ENCODE results near the gene NAA20. TPM values are rescaled to one million over a fixed set of nuclear protein-coding genes. Genes with fewer than 3 reads are reported as not detected.

The NAA20 gene
- total RNA-seq, 2 donors from 2014 or later: 43.5 to 45.8 TPM

DNA sequence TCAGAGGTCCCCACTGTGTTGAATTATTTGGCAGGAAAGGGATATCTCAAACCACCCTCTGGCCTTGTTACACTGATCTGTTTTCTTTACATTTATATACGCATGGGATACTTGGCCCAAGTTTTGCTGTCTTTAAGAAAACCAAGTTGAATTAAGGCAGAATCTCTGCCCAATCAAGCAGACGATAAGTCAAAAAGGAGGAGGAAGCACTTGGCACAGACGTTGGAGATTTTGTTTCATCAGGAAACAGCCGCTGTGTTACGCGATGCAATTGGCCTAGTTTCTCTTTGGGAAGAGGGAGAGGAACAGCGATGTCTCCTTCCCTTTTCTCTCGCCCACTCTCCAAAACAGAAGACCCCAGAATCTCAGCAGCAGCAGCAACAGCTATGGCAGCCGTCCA, 20.2 kb upstream of the NAA20 start:
- no peaks in the 10 kb centered on the region for H3K9me3 ChIP-seq
- H3K4me1 ChIP-seq: peaks cover 4% of the 10 kb centered on the region
- TF ChIP-seq, protein P1, sequence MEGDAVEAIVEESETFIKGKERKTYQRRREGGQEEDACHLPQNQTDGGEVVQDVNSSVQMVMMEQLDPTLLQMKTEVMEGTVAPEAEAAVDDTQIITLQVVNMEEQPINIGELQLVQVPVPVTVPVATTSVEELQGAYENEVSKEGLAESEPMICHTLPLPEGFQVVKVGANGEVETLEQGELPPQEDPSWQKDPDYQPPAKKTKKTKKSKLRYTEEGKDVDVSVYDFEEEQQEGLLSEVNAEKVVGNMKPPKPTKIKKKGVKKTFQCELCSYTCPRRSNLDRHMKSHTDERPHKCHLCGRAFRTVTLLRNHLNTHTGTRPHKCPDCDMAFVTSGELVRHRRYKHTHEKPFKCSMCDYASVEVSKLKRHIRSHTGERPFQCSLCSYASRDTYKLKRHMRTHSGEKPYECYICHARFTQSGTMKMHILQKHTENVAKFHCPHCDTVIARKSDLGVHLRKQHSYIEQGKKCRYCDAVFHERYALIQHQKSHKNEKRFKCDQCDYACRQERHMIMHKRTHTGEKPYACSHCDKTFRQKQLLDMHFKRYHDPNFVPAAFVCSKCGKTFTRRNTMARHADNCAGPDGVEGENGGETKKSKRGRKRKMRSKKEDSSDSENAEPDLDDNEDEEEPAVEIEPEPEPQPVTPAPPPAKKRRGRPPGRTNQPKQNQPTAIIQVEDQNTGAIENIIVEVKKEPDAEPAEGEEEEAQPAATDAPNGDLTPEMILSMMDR (IDR thresholded peaks at IDR 0.05): no peak
- H3K4me3 ChIP-seq: no peak overlapping the region
- intact Hi-C loops (cut with DNase I): loop anchor here (10.0 kb wide), 1 partner anchor 312 kb away; no protein-coding TSS in a partner anchor
- H3K9ac ChIP-seq (ENCODE audit: low read depth in 2 of 2, low read length in 2 of 2): no peak overlapping the region
- DNase-seq: no peak
- no peaks in the 10 kb centered on the region for H3K27me3 ChIP-seq
- peaks cover 6% of the 10 kb centered on the region for H3K36me3 ChIP-seq
- H3K27ac ChIP-seq: no peak overlapping the region

DNA sequence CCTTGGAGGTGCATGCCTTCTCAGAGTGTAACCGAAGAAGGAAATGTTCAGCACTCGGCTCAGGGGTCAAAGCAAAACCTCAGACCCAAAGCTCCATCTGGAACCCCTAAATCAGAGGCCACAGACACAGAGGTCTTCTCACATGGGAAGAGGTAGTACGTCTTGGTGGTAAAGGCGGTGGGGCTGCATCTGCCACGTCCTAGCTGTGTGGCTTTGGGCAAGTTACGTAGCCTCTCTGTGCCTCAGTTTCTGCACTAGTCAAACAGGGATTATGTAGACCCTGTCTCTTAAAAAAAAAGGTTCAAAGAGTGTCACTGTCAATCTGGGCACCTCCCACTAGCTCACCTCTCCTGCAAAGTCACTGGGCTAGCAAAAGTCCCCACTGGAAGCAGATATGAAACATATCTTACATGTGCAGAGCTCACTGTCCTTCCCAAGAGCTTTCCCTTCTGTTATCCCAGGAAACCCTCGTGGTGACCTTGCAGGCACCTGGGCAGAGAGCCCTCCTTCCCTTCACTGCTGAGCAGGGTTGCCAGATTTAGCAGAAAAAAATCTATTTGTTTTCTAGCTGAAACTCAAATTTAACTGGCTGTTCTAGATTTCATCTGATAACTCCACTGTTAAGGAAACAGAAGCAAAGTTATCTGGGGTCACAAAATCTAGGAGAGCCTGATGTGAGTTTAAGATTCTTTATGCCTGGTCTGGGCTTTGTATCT, 18.0 kb upstream of the NAA20 start:
- H3K9ac ChIP-seq (ENCODE audit: low read depth in 2 of 2, low read length in 2 of 2): no peak overlapping the region

GRCh38 chr20:20000211-20000968, 16.8 kb upstream of the NAA20 start:
- Histone ChIP-seq H3K36me3 (peaks cover 6% of the 10 kb centered on the region), H3K9me3 (no peaks in the 10 kb centered on the region), H3K9ac (ENCODE audit: low read depth in 2 of 2, low read length in 2 of 2) (no peak overlapping the region), H3K27me3 (no peaks in the 10 kb centered on the region), H3K4me3 (no peak overlapping the region), H3K27ac (no peak overlapping the region), H3K4me1 (no peaks in the 10 kb centered on the region)
- TF ChIP-seq, protein P1 (IDR thresholded peaks at IDR 0.05): no peak
- DNase-seq: no peak
- intact Hi-C loops (cut with DNase I): no loop called here

More for the DNA sequence above, 18.0 kb upstream of the NAA20 start:
- H3K27ac ChIP-seq: no peak overlapping the region
- H3K27me3 ChIP-seq: no peaks in the 10 kb centered on the region
- intact Hi-C loops (cut with DNase I): loop anchor here (10.0 kb wide), 1 partner anchor 314 kb away; no protein-coding TSS in a partner anchor
- peaks cover under 1% of the 10 kb centered on the region for H3K4me1 ChIP-seq
- H3K9me3 ChIP-seq: no peaks in the 10 kb centered on the region
- H3K36me3 ChIP-seq: peaks cover 6% of the 10 kb centered on the region
- TF ChIP-seq, protein P1 (IDR thresholded peaks at IDR 0.05): no peak
- DNase-seq: no peak
- no peak overlapping the region for H3K4me3 ChIP-seq

GRCh38 chr20:20002101-20002998, 14.8 kb upstream of the NAA20 start:
- Histone ChIP-seq H3K36me3 (peaks cover 6% of the 10 kb centered on the region), H3K4me1 (no peaks in the 10 kb centered on the region), H3K27me3 (no peaks in the 10 kb centered on the region), H3K4me3 (no peak overlapping the region), H3K9me3 (no peaks in the 10 kb centered on the region), H3K27ac (no peak overlapping the region), H3K9ac (ENCODE audit: low read depth in 2 of 2, low read length in 2 of 2) (no peak overlapping the region)
- intact Hi-C loops (cut with DNase I): no loop called here
- no peak for DNase-seq
- TF ChIP-seq, protein P1 (IDR thresholded peaks at IDR 0.05): no peak

All from colonic mucosa (tissue), 4 donors.